SK-N-MC (cell line): ENCODE data around the gene KRTAP5-10.

Experiments
- EZH2 ChIP-seq: fragments of 200-600 bp; sonication (generic); IDR thresholded peaks from one replicate; pipeline ENCODE4 v1.6.1; 2017; ENCODE audit warnings: antibody characterized with exemption
- POLR2AphosphoS5 ChIP-seq: IDR thresholded peaks from 2 replicates; pipeline ENCODE4 v1.6.1; 2012; ENCODE audit warnings: mild to moderate bottlenecking, low read depth, low read length, borderline replicate concordance

- no peak for TF ChIP-seq EZH2
- TF ChIP-seq POLR2AphosphoS5: no peak
Measured at GRCh38 chr11:71580057-71581003, 15.0 kb downstream of the KRTAP5-10 start.
